ENCODE data around the gene PAQR4.

PAQR4 gene

GRCh38 chr16:3007957-3008689 lies 39.0 kb downstream of the PAQR4 start:
- peak in 2 of 14 donors; percentile 19 to 23 for DNase-seq

- DNase-seq, result no peak
Measured at GRCh38 chr16:3008690-3009037, 39.5 kb downstream of the PAQR4 start.

- no peak for DNase-seq
Measured at GRCh38 chr16:3009568-3010390, 40.6 kb downstream of the PAQR4 start.

GRCh38 chr16:3010510-3010909 lies 41.4 kb downstream of the PAQR4 start:
- no peak for DNase-seq

GRCh38 chr16:3012246-3012645 lies 43.1 kb downstream of the PAQR4 start:
- DNase-seq, result no peak

GRCh38 chr16:3012828-3013420 lies 43.8 kb downstream of the PAQR4 start, which contains the start of gene CLDN9:
CLDN9 (plus strand) TSS chr16:3012923; CDS start chr16:3013363, 440 bp downstream.
- no peak for DNase-seq

GRCh38 chr16:3013491-3013951 lies 44.4 kb downstream of the PAQR4 start:
- no peak for DNase-seq

- no peak for DNase-seq
Measured at GRCh38 chr16:3013998-3014690, 45.0 kb downstream of the PAQR4 start.

- no peak for DNase-seq
Measured at GRCh38 chr16:3014971-3015370, 45.8 kb downstream of the PAQR4 start.

- no peak for DNase-seq
Measured at GRCh38 chr16:3015865-3016521, 46.8 kb downstream of the PAQR4 start.

GRCh38 chr16:3017344-3017743 lies 48.2 kb downstream of the PAQR4 start:
- no peak for DNase-seq

GRCh38 chr16:3017794-3018506 lies 48.8 kb downstream of the PAQR4 start, which contains the start of gene CLDN6:
CLDN6 (minus strand) TSS chr16:3018183; CDS start chr16:3016021, 2,162 bp downstream.
- no peak for DNase-seq

GRCh38 chr16:3019594-3020246 lies 50.6 kb downstream of the PAQR4 start:
- DNase-seq, result no peak

- peak in 11 of 14 donors; percentile 19 to 66 (median 39) for DNase-seq
Measured at GRCh38 chr16:3020247-3020603, 51.1 kb downstream of the PAQR4 start, which contains the start of gene TNFRSF12A. TNFRSF12A (plus strand) TSS chr16:3020368; CDS start chr16:3020398, 30 bp downstream.

GRCh38 chr16:3020604-3021448 lies 51.7 kb downstream of the PAQR4 start:
- DNase-seq, result peak in 8 of 14 donors; percentile 14 to 81 (median 38)

GRCh38 chr16:3021449-3022207 lies 52.5 kb downstream of the PAQR4 start:
- peak in 6 of 14 donors; percentile 21 to 68 (median 46) for DNase-seq

- peak in 7 of 14 donors; percentile 14 to 83 (median 36) for DNase-seq
Measured at GRCh38 chr16:3022208-3022683, 53.1 kb downstream of the PAQR4 start.

GRCh38 chr16:3022684-3023414 lies 53.7 kb downstream of the PAQR4 start:
- DNase-seq, result no peak
